DMS153 (cell line): ENCODE data around the gene CADM4.
"Not testable (repeated sequence)": the region's sequence is repeated elsewhere in the genome, so short reads cannot be mapped to it uniquely, and the experiment has no call there.

Experiments used
- DNase-seq: peaks from one replicate; lab custom pipeline; 2025; lab: John Stamatoyannopoulos, UW

The CADM4 gene, protein sequence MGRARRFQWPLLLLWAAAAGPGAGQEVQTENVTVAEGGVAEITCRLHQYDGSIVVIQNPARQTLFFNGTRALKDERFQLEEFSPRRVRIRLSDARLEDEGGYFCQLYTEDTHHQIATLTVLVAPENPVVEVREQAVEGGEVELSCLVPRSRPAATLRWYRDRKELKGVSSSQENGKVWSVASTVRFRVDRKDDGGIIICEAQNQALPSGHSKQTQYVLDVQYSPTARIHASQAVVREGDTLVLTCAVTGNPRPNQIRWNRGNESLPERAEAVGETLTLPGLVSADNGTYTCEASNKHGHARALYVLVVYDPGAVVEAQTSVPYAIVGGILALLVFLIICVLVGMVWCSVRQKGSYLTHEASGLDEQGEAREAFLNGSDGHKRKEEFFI

DNA sequence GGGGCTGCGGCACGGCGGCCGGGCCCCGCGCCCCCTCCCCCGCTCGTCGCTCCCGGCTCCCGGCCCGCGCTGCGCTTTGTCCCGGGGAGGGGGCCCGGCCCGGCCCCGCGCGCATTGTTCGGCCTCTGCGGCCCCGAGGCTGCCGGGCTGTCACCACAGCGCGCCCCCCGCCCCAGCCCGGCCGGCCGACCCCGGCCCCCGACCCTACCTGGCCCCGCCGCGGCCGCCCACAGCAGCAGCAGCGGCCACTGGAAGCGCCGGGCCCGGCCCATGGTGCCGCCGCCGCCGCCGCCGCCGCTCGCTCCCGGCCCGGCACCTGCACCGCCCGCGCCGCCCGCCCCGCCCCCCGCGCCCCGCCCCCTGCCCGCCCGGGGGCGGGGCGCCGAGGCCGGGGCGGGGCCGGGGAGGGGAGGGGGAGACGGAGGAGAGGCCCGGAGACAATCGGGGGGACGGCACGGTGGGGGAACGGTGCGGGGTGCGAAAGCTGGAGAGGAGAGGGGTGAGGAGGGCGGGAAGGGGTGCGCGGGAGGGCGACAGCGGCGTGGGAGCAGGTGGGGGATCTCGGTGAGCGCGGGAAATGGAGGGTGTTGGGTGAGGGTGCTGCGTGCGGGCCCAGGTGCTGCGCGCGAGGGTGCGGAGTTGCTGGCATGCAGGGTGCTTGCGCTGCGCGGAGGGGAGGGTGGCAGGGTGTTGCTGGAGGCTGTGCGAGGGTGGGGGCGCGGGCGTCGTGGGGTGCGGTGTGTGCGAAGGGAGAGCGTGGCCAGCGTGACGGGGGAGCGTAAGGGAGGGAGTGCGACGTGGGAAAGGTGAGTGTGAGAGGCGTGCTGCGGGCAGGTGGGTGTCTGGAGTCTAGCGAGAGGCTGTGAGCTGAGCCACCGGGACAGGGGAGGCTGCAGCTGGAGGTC is at the start of gene CADM4:
TSS of gene CADM4 (minus strand) at position 332 of the 905 bp plus-strand sequence. CDS start at position 272, 60 bp downstream.
- DNase-seq: no peak

DNA sequence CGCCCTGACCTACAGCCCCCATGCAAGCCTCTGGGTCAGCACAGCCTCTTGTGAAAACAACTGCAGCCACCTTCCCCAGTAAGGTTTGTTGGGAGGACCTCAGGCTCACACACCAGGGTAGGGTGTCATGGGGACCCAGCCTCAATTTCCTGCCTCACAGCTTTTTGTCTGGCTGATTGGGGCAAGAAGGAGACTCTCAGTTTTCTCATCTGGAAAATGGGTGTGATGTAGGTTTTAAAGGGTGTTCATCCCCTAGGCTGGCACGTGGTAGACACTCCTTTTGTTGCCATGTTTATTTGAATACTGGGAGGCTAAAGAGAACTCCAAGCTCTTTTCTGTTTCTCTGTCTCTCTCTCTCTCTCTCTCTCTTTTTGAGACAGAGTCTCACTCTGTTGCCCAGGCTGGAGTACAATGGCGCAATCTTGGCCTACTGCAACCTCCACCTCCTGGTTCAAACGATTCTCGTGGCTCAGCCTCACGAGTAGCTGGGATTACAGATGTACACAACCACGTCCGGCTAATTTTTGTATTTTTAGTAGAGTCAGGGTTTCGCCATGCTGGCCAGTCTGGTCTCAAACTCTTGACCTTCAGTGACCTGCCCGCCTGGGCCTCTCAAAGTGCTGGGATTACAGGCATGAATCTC is 48.5 kb upstream of the CADM4 start:
- DNase-seq: no peak

DNA sequence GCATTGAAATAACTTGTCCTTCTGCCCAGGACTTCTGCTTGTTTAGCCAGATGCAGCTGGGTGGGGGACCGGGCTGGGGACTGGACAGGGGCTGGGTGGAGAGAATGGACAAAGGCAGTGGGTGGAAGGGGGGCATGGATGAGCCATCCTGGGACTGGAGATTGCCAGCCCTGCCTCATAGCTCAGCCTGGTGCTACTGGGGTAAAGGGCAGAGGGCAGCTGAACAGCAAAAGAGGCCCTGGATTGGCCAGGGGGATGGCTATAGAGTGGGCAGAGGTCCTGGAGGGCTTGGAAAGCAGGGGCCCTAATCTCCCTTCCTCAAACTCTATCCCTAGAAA is 48.0 kb upstream of the CADM4 start:
- DNase-seq: no peak

DNA sequence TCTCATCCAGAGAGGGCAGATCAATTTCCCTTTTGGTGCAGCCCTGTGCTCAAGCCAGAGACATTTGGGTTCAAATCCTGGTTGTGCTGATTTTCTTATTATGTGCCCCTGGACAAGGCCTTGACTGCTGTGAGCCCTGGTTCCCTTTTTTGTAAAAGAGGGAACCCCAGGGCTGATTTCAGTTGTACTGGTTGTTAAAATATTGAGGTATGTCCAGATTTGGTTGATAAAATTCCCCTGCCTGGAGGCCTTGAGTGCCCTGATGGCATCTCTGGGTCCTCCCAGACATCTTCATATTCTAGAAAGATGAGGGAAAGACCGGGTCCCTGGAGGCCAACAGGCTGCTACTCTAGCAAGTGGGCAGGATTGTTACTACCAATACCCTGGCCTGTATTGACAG is 44.7 kb upstream of the CADM4 start:
- DNase-seq: no peak

DNA sequence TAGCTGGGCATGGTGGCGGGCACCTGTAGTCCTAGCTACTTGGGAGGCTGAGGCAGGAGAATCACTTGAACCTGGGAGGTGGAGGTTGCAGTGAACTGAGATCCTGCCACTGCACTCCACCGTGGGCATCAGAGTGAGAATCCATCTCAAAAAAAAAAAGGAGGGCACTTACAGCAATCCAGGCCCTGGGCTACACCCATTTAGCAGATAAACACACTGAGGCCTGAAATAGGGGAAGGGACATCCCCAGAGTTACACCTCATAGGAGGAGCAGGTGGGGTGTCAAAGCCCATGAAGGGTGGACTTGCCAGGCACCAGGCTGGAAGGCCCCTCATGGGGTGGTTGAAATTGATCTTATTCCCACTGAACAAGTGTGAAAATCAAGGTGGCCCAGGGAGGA is 44.3 kb upstream of the CADM4 start:
- DNase-seq: no peak

DNA sequence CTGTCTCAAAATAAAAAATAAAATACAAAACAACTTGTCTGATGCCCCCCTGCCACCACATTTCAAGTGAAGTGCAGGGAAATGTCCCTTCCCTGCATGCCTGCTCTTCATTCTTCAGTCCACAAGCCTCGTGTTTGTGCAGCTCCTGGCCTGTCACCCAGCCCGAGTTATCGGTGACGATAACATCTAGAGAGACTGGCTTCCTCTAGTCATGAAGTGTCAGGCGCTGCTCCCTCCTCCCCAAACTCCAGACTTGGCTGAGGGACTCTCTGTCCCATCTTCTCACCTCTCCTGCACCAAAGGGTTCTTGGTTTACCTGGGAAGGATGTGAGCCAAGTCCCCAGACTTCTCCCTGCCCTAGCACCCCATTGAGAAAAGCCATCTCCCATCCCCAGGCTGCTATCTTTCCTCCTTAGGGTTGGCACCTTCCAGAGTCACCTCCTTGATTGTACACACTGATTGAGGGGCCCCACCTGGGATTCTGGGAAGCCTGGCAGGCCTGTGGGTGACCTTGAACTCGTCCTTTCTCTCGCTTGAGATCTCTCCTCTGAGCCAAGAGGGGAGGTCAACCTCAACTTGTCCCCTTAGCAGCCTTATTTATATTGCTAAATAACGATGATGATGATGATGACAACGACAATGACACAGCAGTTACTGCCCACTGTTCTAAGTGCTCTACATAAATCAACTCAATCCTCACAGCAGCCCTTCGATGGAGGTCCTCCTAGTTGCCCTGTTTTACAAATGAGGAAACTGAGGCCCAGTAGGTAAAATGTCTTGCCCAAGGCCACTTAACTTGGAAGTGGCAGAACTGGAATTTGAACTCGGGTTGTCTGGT is 43.4 kb upstream of the CADM4 start:
- no peak for DNase-seq

DNA sequence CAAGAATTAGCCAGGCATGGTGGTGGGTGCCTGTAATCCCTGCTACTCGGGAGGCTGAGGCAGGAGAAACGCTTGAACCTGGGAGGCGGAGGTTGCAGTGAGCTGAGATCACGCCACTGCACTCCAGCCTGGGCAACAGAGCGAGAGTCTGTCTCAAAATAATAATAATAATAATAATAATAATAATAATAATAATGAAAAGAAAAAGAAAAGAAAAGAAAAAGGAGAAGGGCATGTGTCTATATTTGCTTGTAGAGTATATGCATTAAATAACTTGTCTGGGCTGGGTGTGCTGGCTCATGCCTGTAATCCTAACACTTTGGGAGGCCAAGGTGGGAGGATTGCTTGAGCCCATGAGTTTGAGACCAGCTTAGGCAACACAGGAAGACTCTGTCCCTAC is 42.6 kb upstream of the CADM4 start:
- DNase-seq: not testable (repeated sequence)

DNA sequence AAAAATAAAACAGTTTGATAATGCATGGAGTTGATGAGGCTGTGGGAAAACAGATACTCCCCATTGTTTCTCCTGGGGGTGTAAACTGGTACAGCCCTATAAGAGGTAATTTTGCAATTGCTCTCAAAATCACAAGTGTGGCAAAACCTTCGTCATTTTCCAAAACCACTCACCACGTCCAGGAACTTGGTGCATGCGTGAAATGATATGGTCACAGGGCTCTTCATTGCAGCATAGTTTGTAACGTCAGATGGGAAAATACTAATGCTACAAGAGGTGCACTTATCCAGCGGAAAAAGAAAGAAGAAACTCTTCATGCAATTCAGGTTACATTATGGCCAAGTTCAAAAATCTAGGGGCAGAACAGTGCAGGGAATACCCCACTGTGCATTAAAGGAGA is 42.2 kb upstream of the CADM4 start:
- DNase-seq: no peak

DNA sequence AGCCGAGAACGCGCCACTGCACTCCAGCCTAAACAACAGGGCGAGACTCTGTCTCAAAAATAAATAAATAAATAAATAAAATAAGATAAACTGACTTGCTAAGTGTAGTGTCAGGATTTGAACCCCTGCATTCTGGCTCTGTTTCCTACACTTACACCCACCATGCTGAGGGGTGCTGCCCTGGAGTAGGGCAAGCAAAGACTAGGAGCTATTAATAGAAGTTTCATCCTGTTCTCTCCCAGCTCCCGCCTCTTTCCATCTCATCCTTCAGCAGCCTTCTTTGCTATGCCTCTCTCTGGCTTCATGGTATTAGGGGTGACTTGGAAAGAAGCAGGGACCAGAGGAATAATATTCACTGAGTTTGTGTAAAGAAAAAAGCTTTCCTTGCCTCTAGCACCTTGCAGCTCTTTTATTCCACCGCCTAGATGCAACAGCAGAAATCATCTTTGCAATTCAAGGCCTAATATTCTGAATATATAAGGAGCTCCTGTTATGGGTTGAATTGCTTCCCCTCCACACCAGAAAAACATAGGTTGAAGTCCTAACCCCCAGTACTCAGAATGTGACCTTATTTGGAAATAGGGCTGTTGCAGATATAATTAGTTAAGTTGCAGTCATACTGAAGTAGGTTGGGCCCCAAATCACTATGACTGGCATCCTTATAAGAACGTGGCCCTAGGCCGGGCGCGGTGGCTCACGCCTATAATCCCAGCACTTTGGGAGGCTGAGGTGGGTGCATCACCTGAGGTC is 39.0 kb upstream of the CADM4 start:
- DNase-seq: no peak

DNA sequence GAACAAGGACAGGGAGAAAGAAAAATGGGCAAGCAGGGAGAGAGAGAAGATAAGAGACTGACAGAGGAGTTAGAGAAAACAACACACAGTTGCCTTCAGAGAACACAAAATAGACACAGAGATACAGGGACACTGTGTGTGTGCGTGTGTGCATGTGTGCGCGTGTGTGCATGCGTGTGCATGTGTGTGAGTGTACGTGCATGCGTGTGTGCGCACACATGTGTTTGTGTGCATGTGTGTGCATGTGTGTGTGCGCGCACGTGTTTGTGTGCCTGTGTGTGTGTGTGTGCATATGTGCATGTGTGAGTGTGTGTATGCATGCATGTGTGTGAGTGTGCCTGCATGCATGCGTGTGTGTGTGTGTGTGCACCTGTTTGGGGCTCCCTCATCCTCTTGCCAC is 36.3 kb upstream of the CADM4 start:
- no peak for DNase-seq

DNA sequence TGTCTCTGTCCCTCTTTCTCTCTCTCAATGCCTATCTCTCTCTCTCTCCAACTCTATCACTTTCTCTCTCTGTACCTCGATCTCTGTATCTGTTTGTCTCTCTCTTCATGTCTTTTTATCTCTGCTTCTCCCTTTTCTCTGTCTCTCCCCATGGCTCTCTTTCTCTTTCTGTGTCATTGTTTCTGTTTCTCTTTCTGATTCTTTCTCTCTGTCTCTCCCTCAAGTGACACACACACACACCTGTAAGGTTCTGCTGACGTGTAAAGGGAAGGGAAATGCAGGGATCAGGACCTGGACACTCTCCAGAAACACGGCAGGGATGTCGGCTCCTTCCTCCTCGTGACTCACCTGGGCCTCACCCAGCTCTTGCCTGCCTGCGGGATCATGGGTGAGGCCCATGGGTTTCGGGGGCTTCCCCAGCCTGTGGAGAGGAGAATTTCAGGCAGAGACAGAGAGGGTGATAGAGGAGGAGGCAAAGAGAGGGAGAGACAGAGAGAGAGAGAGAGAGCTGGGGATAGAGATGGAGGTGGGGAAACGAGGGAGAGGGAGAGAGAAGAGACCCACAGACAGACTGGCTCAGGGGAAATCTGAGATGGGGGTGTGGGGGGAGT is 35.7 kb upstream of the CADM4 start:
- DNase-seq: peak; percentile 42

DNA sequence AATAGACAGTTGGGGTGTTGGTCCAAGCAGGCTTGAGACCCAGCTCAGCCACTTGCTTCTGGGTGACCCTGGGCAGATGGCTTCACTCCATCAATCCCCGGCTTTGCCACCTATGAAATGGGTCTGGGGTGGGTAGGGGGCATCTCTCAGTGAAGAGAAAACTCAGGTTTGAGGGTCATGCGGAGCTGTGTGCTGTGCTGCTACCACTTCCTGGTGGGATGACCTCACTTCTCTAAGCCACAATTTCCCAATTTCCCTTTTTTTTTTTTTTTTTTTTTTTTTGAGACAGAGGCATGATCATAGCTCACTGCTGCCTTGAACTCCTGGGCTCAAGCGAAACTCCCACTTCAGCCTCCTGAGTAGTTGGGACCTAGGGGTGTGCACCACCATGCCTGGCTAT is 34.9 kb upstream of the CADM4 start:
- no peak for DNase-seq

DNA sequence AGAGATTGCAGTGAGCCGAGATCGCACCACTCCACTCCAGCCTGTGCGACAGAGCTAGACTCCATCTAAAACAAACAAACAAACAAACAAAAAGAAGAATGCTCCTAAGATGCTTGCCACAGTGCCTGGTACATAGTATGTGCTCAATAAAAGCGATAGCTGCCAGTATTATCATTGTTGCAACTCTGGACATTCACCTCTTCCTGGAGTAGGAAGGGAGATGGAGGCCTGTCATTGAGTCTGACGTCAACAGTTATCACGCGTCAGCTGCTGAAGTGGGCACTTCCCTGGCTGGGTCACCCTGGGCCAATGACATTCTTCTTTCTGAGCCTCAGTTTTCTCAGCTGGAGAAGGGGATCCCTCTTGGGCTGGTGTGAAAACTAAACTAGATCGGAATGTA is 34.5 kb upstream of the CADM4 start:
- DNase-seq: no peak

DNA sequence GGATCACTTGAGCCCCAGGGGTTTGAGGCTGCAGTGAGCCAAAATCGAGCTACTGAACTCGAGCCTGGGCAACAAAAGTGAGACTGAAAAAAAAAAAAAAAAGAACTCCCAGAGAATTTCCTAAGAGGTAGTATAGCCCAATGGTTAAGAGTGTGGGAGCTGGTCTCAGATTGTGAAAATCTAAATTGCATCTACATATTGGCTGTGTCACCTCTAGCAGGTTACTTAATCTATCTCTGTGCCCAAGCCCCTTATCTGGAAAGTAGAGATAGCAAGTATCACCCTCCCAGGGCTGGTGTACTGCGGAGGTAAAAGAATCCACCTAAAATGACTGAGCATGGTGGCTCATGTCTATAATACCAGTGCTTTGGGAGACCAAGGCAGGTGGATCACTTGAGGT is 34.0 kb upstream of the CADM4 start:
- no peak for DNase-seq

DNA sequence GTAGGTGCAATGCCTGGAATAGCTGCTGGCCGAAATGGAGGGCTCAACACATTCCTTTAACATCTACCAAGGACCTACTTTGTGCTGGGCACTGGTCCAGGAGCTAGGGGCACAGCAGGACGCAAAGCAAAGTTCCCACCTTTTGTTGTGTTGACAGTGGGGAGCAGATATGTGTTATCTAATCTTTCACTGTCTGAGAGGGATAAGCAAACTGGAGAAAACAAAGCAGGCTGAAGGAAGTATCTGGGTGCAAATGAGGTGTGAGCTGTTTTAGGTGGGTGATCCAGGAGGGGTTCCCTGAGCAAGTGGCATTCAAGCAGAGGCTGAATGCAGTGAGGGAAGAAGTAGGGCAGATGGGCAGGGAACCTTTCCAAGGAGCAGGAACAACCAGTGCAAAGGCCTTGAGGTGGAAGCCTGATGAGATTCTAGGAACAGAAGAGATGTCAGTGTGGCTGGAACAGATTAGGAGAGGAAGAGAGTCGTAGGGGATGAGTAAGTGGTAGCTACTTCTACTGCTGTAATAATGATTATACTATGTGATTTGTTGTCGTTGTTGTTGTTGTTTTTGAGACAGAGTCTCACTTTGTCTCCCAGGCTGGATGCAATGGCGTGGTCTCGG is 32.5 kb upstream of the CADM4 start:
- DNase-seq: no peak

DNA sequence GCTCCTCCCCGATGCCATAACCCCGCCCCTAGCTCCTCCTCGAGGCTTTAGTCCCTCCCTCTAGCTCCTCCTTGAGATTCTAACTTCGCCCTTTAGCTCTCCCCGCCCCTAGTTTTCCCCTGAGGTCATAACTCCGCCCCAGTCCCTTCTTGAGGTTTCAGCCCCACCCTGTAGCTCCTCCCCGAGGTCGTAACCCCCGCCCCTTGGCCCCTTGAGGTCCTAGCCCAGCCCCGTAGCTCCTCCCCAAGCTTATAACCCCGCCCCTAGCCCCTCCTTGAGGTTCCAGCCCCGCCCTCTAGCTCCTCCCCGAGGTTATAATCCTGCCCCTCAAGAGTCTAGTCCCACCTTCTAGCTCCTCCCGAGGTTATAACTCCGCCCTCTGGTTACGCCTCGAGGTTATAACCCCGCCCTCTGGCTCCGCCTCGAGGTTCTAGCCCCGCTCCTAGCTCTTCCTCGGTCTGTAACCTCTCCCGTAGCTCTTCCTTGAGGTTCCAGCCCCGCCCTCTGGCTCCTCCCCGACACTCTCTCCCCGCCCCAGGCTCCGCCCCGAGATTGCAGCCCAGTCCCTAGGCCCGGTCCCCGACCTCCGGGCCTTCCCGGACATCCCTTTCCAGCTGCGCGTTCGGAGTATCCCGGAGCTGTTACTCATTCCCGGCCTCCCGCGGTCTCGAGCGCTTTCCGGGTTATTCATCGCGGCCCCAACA is 28.9 kb upstream of the CADM4 start:
- peak; percentile 99 for DNase-seq

DNA sequence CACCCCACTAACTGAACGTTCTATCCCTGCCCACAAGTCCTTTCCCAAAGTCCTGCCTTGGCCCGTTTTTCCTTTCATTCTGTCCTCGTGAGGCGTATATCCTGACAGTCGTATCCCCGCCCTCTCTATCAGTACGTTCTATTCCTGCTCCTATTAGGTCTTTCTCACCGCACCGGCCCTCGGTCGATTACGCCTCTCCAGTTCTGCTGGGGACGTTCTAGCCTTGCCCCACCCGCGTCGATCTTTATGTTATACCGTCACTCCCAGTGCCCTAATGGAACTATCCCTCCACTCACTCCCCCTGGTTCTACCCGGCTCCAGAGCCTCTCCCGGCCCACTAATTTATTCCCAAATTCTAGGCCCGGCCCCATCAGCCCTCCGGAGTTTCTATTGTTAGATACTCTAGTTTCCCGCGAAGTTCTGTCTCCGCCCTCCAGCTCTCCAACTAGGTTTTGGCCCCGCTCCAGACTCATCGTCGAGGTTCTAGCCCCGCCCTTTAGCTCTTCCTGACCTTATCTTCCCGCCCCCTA is 28.3 kb upstream of the CADM4 start:
- DNase-seq: peak; percentile 70

DNA sequence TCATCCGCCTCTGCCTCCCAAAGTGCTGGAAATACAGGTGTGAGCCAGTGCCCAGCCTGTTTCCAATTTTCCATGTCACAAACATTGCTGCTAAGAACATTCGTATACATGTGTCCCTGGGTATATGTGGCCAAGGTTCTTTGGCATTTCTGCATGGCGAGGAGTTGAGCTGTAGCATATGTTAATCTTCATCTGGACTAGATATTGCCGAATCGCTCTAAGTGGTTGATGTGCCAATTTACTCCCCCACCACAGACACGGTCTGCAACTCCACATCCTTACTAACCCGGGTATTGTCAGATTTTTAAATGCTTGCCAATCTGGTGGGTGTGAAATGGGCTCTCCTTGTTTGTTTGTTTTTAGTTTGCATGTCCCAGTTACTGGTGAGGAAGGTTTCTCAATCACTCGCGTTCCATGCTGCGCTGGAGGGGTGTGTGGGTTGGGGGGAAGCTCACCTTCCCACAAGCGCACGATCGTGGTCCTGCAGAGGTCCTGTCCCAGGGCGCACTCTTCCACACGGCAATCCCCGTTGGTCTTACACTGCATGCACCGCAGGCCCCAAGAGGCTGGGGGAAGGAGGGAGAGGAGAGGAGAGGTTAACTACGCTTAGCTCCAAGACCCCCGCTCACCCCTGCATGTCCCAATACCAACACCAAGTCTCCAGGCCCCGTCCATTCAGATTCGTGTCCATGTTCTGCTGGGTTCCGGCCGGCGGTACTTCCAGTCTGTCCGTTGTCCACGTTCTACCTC is 27.7 kb upstream of the CADM4 start:
- DNase-seq: no peak

DNA sequence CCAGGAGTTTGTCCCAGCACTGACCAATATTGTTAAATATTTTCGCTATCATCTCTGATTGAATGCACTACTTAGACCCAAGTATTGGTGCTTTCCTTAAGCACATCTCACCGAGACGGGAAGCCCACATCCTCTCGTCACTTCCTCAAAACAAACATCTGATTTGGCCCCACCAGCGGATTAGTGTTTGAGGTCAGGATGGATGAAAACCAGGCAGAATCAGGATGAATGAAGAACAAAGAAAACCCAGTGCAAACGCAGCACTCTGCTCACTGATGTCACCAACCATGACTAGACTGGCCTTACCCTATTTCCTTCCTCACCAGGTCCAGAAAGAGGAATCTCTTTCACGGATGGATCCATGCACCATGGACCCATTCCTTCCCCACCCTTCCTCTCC is 24.4 kb upstream of the CADM4 start:
- DNase-seq: no peak
